ENCODE measurements around the gene CCIN.

DNA sequence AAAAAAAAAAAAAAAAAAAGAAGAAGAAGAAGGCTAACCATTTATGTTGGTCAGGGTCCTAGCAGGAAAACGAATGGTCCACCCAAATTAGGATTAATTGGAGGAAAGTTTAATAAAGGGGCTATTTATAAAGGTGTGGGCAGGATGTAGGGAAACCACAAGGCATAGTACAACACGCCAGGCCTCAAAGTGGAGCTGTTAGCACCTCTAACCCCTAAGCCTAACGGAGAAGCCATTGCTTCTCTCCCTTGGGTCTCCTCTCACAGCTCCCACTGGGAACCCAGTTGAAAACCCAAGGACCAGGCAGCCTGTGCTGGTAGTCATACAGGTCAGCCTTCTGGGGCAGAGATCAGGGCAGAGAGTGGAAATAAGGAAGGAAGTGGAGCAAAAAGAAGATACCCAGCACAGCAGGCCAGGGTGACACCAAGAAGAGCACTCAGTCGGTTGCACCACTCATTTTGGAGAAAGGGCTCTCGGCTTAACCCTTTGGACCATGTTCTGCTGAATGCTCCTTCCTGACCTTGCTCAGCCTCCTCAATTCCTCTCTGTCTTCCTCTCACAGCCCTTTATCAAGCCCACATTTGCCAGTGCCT, 41.4 kb upstream of the CCIN start:
- TF ChIP-seq, protein P1, sequence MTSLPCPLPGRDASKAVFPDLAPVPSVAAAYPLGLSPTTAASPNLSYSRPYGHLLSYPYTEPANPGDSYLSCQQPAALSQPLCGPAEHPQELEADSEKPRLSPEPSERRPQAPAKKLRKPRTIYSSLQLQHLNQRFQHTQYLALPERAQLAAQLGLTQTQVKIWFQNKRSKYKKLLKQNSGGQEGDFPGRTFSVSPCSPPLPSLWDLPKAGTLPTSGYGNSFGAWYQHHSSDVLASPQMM (CRISPR knock-in tag; IDR thresholded peaks at IDR 0.05) = no peak
- TF ChIP-seq SMARCA5 (IDR thresholded peaks at IDR 0.05) (no peak), TAF1 (IDR thresholded peaks at IDR 0.05; ENCODE audit: control insufficient read depth, extremely low read depth, insufficient read depth, low read length, severe bottlenecking) (no peak), BDP1 (IDR thresholded peaks at IDR 0.05; ENCODE audit: insufficient read depth, insufficient read length) (no peak), CHD4 (IDR thresholded peaks at IDR 0.05; ENCODE audit: insufficient read depth, insufficient replicate concordance, low read depth, low read length, poor library complexity, severe bottlenecking) (no peak), POLR2H (tag; IDR thresholded peaks at IDR 0.05; ENCODE audit: low read depth) (no peak), FOXK2 (conservative IDR thresholded peaks at IDR 0.05 in 1 of 2, IDR thresholded peaks at IDR 0.05 in 1 of 2; ENCODE audit: low read depth in 2 of 2) (no peak)
- TF ChIP-seq, protein P2, sequence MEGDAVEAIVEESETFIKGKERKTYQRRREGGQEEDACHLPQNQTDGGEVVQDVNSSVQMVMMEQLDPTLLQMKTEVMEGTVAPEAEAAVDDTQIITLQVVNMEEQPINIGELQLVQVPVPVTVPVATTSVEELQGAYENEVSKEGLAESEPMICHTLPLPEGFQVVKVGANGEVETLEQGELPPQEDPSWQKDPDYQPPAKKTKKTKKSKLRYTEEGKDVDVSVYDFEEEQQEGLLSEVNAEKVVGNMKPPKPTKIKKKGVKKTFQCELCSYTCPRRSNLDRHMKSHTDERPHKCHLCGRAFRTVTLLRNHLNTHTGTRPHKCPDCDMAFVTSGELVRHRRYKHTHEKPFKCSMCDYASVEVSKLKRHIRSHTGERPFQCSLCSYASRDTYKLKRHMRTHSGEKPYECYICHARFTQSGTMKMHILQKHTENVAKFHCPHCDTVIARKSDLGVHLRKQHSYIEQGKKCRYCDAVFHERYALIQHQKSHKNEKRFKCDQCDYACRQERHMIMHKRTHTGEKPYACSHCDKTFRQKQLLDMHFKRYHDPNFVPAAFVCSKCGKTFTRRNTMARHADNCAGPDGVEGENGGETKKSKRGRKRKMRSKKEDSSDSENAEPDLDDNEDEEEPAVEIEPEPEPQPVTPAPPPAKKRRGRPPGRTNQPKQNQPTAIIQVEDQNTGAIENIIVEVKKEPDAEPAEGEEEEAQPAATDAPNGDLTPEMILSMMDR (IDR thresholded peaks at IDR 0.05 in 2 of 3, conservative IDR thresholded peaks at IDR 0.05 in 1 of 3; ENCODE audit: insufficient read depth in 2 of 3, low read depth in 1 of 3, low read length in 3 of 3) = no peak

Data from K562 (cell line).